ENCODE results near the gene TMSB4X. TPM values are rescaled to one million over a fixed set of nuclear protein-coding genes. Genes with fewer than 3 reads are reported as not detected.

Gene TMSB4X
- total RNA-seq, 1 experiment from 2014 or later: 801 TPM

GRCh38 chrX:12947545-12948235 lies 27.2 kb upstream of the TMSB4X start:
- intact Hi-C loops (cut with micrococcal nuclease): loop anchor here (1.0 to 10.0 kb wide), 6 partner anchors 28 to 706 kb away; partner anchors contain the start of genes TCEANC and TMSB4X
- Mint-ChIP-seq H3K36me3 (ENCODE audit: insufficient read depth, unreplicated experiment) (no peaks in the 10 kb centered on the region), H3K27ac (ENCODE audit: low read depth, unreplicated experiment) (peak overlapping the region; percentile 80), H3K4me1 (ENCODE audit: insufficient read depth, unreplicated experiment) (peaks cover 12% of the 10 kb centered on the region), H3K9me3 (ENCODE audit: unreplicated experiment) (no peaks in the 10 kb centered on the region), H3K4me3 (ENCODE audit: unreplicated experiment) (no peak overlapping the region), H3K27me3 (ENCODE audit: insufficient read depth, unreplicated experiment) (peaks cover 20% of the 10 kb centered on the region)
- no peak for TF ChIP-seq CTCF (IDR thresholded peaks at IDR 0.05; ENCODE audit: unreplicated experiment)
- ChIA-PET CTCF (interaction anchor here (0.8 to 8.2 kb wide), 20 partner anchors 16 to 1043 kb away, joined by 3 to 241 read pairs (median 6); no protein-coding TSS in a partner anchor), POLR2A (interaction anchor here (0.6 to 2.9 kb wide), 5 partner anchors 27 to 540 kb away, joined by 3 to 23 read pairs (median 3); partner anchors contain the start of gene TMSB4X)
- BruUV-seq (replicated peaks): no TSS peak
- DNase-seq (ENCODE audit: unreplicated experiment): no peak

- H3K4me1 Mint-ChIP-seq (ENCODE audit: insufficient read depth, unreplicated experiment): peaks cover 12% of the 10 kb centered on the region
- no peaks in the 10 kb centered on the region for H3K9me3 Mint-ChIP-seq (ENCODE audit: unreplicated experiment)
- no peak for TF ChIP-seq CTCF (IDR thresholded peaks at IDR 0.05; ENCODE audit: unreplicated experiment)
- no peak overlapping the region for H3K4me3 Mint-ChIP-seq (ENCODE audit: unreplicated experiment)
- no peak overlapping the region for H3K27ac Mint-ChIP-seq (ENCODE audit: low read depth, unreplicated experiment)
- no peak for DNase-seq (ENCODE audit: unreplicated experiment)
- CTCF ChIA-PET: interaction anchor here (0.8 to 8.2 kb wide), 6 partner anchors 20 to 1042 kb away, joined by 3 to 241 read pairs (median 4); no protein-coding TSS in a partner anchor
- no peaks in the 10 kb centered on the region for H3K36me3 Mint-ChIP-seq (ENCODE audit: insufficient read depth, unreplicated experiment)
- intact Hi-C loops (cut with micrococcal nuclease): loop anchor here (10.0 kb wide), 1 partner anchor 166 kb away; no protein-coding TSS in a partner anchor
- peaks cover 12% of the 10 kb centered on the region for H3K27me3 Mint-ChIP-seq (ENCODE audit: insufficient read depth, unreplicated experiment)
- POLR2A ChIA-PET: interaction anchor here (0.6 kb wide), 1 partner anchor 206 kb away, joined by 3 read pairs; no protein-coding TSS in a partner anchor
- BruUV-seq (replicated peaks): no TSS peak
Measured at GRCh38 chrX:12948495-12948894, 26.4 kb upstream of the TMSB4X start.

GRCh38 chrX:12949205-12949926 lies 25.5 kb upstream of the TMSB4X start:
- H3K4me3 Mint-ChIP-seq (ENCODE audit: unreplicated experiment): no peak overlapping the region
- H3K27me3 Mint-ChIP-seq (ENCODE audit: insufficient read depth, unreplicated experiment): peaks cover 10% of the 10 kb centered on the region
- intact Hi-C loops (cut with micrococcal nuclease): loop anchor here (10.0 kb wide), 1 partner anchor 165 kb away; no protein-coding TSS in a partner anchor
- TSS peak; percentile 60 for BruUV-seq (replicated peaks)
- CTCF ChIA-PET: interaction anchor here (0.6 to 8.2 kb wide), 6 partner anchors 11 to 540 kb away, joined by 3 to 241 read pairs (median 3); no protein-coding TSS in a partner anchor
- POLR2A ChIA-PET: no interaction called here
- H3K9me3 Mint-ChIP-seq (ENCODE audit: unreplicated experiment): no peaks in the 10 kb centered on the region
- H3K27ac Mint-ChIP-seq (ENCODE audit: low read depth, unreplicated experiment): peak overlapping the region; percentile 69
- no peaks in the 10 kb centered on the region for H3K36me3 Mint-ChIP-seq (ENCODE audit: insufficient read depth, unreplicated experiment)
- DNase-seq (ENCODE audit: unreplicated experiment): no peak
- no peak for TF ChIP-seq CTCF (IDR thresholded peaks at IDR 0.05; ENCODE audit: unreplicated experiment)
- H3K4me1 Mint-ChIP-seq (ENCODE audit: insufficient read depth, unreplicated experiment): peaks cover 12% of the 10 kb centered on the region
